ENCODE results near the gene H6PD.

Gene H6PD

GRCh38 chr1:9300573-9300972, 66.0 kb downstream of the H6PD start:
- no peak for DNase-seq

GRCh38 chr1:9302745-9303524, 68.4 kb downstream of the H6PD start:
- DNase-seq, result no peak

GRCh38 chr1:9303916-9304315, 69.3 kb downstream of the H6PD start:
- DNase-seq, result no peak

GRCh38 chr1:9305216-9305615, 70.6 kb downstream of the H6PD start:
- DNase-seq, result no peak

GRCh38 chr1:9306006-9306405, 71.4 kb downstream of the H6PD start:
- DNase-seq, result no peak

- DNase-seq, result no peak
These were observed 72.7 kb downstream of the H6PD start for GRCh38 chr1:9307303-9307702.

- no peak for DNase-seq
These were observed 73.7 kb downstream of the H6PD start for GRCh38 chr1:9308236-9308785.

- DNase-seq, result no peak
These were observed 74.5 kb downstream of the H6PD start for GRCh38 chr1:9309080-9309479.

- no peak for DNase-seq
These were observed 75.4 kb downstream of the H6PD start for GRCh38 chr1:9309991-9310390.

GRCh38 chr1:9311029-9311428, 76.5 kb downstream of the H6PD start:
- no peak for DNase-seq

- DNase-seq, result no peak
These were observed 76.9 kb downstream of the H6PD start for GRCh38 chr1:9311479-9311878.

GRCh38 chr1:9312168-9312720, 77.7 kb downstream of the H6PD start:
- DNase-seq, result no peak

- no peak for DNase-seq
These were observed 79.0 kb downstream of the H6PD start for GRCh38 chr1:9313576-9313975.

GRCh38 chr1:9314111-9314510, 79.5 kb downstream of the H6PD start:
- DNase-seq, result no peak

GRCh38 chr1:9314711-9315379, 80.3 kb downstream of the H6PD start:
- no peak for DNase-seq

- DNase-seq, result no peak
These were observed 81.0 kb downstream of the H6PD start for GRCh38 chr1:9315411-9316079.

GRCh38 chr1:9316080-9316444, 81.5 kb downstream of the H6PD start:
- DNase-seq, result no peak

GRCh38 chr1:9316512-9316911, 81.9 kb downstream of the H6PD start:
- DNase-seq, result no peak

- no peak for DNase-seq
These were observed 82.5 kb downstream of the H6PD start for GRCh38 chr1:9317072-9317471.

GRCh38 chr1:9317591-9318417, 83.2 kb downstream of the H6PD start:
- no peak for DNase-seq

GRCh38 chr1:9319208-9319788, 84.7 kb downstream of the H6PD start:
- no peak for DNase-seq
